Natural killer cell (primary cell): ENCODE measurements around the gene EFHD1. TPM values are rescaled to one million over a fixed set of nuclear protein-coding genes. Genes with fewer than 3 reads are reported as not detected.

Experiments
- ATAC-seq, 3 donors: fragments of 150-1000 bp in 2 of 3; fragments of 200-7000 bp in 1 of 3; cut with Tn5 transposase; 1 replicate in 1 of 3; 2 replicates in 2 of 3; pipeline ENCODE4 v1.10.0; 2021; ENCODE audit warnings: mild to moderate bottlenecking in 2 of 3, moderate library complexity in 2 of 3
- DNase-seq, 2 donors: peaks; one replicate each; pipeline versions ENCODE4 v3.0.0 to v3.0.0-alpha.2; 2013 to 2021; ENCODE audit warnings: mixed read lengths in 1 of 2
- H3K27ac ChIP-seq: one replicate; pipeline ENCODE4 v1.5.1; 2013; ENCODE audit warnings: mild to moderate bottlenecking, low read length
- H3K27me3 ChIP-seq: one replicate; pipeline ENCODE4 v1.6.1; 2013; ENCODE audit warnings: low read length; ENCODE audit not compliant: control insufficient read depth, insufficient read depth
- H3K36me3 ChIP-seq: one replicate; pipeline ENCODE4 v1.6.1; 2013; ENCODE audit warnings: low read length; ENCODE audit not compliant: control insufficient read depth, insufficient read depth
- H3K4me1 ChIP-seq: one replicate; pipeline ENCODE4 v1.6.1; 2013; ENCODE audit warnings: low read length; ENCODE audit not compliant: control insufficient read depth, insufficient read depth
- H3K4me3 ChIP-seq: one replicate; pipeline ENCODE4 v1.5.1; 2013; ENCODE audit warnings: low read length
- H3K9me3 ChIP-seq: one replicate; pipeline ENCODE4 v1.6.1; 2013; ENCODE audit warnings: low read length; ENCODE audit not compliant: control insufficient read depth, insufficient read depth
- H3K27ac Mint-ChIP-seq, 2 donors: one replicate each; pipeline ENCODE4 v1.8.0; 2022; ENCODE audit warnings: mild to moderate bottlenecking in 2 of 2, mixed read lengths in 2 of 2, moderate library complexity in 1 of 2
- H3K27me3 Mint-ChIP-seq, 2 donors: one replicate each; pipeline ENCODE4 v1.8.0; 2022; ENCODE audit warnings: low read depth in 2 of 2, mixed read lengths in 2 of 2
- H3K36me3 Mint-ChIP-seq: one replicate; pipeline ENCODE4 v1.8.0; 2022; ENCODE audit warnings: mixed read lengths
- H3K4me1 Mint-ChIP-seq, 2 donors: one replicate each; pipeline ENCODE4 v1.8.0; 2022; ENCODE audit warnings: mixed read lengths in 2 of 2
- H3K4me3 Mint-ChIP-seq: one replicate; pipeline ENCODE4 v1.8.0; 2022; ENCODE audit warnings: mild to moderate bottlenecking, moderate library complexity, mixed read lengths
- H3K9me3 Mint-ChIP-seq, 2 donors: one replicate each; pipeline ENCODE4 v1.8.0; 2022; ENCODE audit warnings: mixed read lengths in 2 of 2
- WGBS: methylation state at CpG from one replicate; pipeline ENCODE4 v1.1.7; 2013; ENCODE audit warnings: missing lambda C conversion rate; ENCODE audit not compliant: insufficient coverage; 5-methylcytosine and 5-hydroxymethylcytosine counted together
- intact Hi-C: fragments of 100-400 bp; cut with micrococcal nuclease; formaldehyde crosslinking; loops from one replicate; pipeline ENCODE4 v1.14.2; 2022
- total RNA-seq, 4 donors: library from RNA; stranded (reverse); fragments of 120-200 nt in 1 of 4; gene quantifications; one replicate each; pipeline versions ENCODE4 v1.2.3 to v1.2.4, GENCODE V29; 2013 to 2022
- TF ChIP-seq, protein P1 (sequence below): fragments of 200-600 bp; IDR thresholded peaks from one replicate; pipeline ENCODE4 v1.8.0; 2022; ENCODE audit warnings: antibody characterized with exemption

EFHD1 gene
- total RNA-seq, 3 donors from 2014 or later (not counting 1 experiment from before 2014, with no cell fraction given) = 0.58 TPM; not detected in 2

DNA sequence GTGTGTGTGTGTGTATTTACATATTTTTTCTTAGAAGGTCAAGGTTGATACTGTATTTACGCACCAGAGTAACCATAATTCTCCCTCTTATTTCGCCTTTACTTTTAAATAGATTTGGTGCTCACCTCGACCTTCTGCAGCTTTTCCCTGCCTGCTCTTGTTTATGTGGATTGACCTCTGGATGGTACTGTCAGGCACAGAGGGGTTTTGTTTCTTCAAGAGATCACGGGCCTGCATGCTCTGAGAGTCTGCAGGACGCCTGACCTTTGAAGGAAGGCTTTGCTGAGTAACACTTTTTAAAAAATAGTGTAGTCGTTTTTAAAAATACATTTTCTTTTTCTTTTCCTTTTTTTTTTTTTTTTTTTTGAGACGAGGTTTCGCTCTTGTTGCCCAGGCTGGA lies 18.1 kb upstream of the EFHD1 start:
- H3K4me1 ChIP-seq = no peaks in the 10 kb centered on the region
- TF ChIP-seq, protein P1, sequence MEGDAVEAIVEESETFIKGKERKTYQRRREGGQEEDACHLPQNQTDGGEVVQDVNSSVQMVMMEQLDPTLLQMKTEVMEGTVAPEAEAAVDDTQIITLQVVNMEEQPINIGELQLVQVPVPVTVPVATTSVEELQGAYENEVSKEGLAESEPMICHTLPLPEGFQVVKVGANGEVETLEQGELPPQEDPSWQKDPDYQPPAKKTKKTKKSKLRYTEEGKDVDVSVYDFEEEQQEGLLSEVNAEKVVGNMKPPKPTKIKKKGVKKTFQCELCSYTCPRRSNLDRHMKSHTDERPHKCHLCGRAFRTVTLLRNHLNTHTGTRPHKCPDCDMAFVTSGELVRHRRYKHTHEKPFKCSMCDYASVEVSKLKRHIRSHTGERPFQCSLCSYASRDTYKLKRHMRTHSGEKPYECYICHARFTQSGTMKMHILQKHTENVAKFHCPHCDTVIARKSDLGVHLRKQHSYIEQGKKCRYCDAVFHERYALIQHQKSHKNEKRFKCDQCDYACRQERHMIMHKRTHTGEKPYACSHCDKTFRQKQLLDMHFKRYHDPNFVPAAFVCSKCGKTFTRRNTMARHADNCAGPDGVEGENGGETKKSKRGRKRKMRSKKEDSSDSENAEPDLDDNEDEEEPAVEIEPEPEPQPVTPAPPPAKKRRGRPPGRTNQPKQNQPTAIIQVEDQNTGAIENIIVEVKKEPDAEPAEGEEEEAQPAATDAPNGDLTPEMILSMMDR = no peak
- H3K27me3 ChIP-seq = no peaks in the 10 kb centered on the region
- no peak for ATAC-seq
- H3K4me1 Mint-ChIP-seq = no peaks in the 10 kb centered on the region
- intact Hi-C loops = no loop called here
- no peak overlapping the region for H3K27ac ChIP-seq
- 71% methylated on average over 5 of the region's 8 CpGs for WGBS
- no peaks in the 10 kb centered on the region for H3K9me3 Mint-ChIP-seq
- H3K36me3 Mint-ChIP-seq = no peaks in the 10 kb centered on the region
- H3K36me3 ChIP-seq = no peaks in the 10 kb centered on the region
- H3K4me3 Mint-ChIP-seq = no peak overlapping the region
- peaks cover 0 to 2% of the 10 kb centered on the region in 2 donors for H3K27me3 Mint-ChIP-seq
- H3K4me3 ChIP-seq = no peak overlapping the region
- no peaks in the 10 kb centered on the region for H3K9me3 ChIP-seq
- no peak overlapping the region for H3K27ac Mint-ChIP-seq
- DNase-seq = no peak

DNA sequence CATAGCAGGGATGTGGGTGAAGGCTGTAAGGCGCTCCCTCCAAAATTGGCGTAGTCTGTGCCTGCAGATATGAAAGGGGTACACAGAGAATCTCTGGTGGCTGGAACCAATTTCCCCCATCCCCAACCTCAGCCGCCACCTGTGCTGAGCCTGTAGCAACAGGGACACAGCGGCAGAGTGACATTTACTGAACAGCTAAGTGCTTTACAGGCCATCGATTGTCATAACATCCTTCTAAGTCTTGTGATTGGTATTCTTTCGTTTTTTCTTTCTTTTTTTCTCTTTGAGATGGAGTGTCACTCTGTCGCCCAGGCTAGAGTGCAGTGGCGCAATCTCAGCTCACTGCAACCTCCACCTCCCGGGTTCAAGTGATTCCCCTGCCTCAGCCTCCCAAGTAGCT lies 12.2 kb upstream of the EFHD1 start:
- ATAC-seq = no peak
- WGBS = 95% methylated on average over 9 of the region's 9 CpGs
- TF ChIP-seq, protein P1 = no peak
- intact Hi-C loops = no loop called here
- Histone ChIP-seq H3K4me1 (no peaks in the 10 kb centered on the region), H3K36me3 (no peaks in the 10 kb centered on the region), H3K27ac (no peak overlapping the region), H3K4me3 (no peak overlapping the region), H3K9me3 (no peaks in the 10 kb centered on the region), H3K27me3 (no peaks in the 10 kb centered on the region)
- H3K36me3 Mint-ChIP-seq = no peaks in the 10 kb centered on the region
- no peak overlapping the region for H3K4me3 Mint-ChIP-seq
- H3K27ac Mint-ChIP-seq = no peak overlapping the region
- no peak for DNase-seq
- H3K9me3 Mint-ChIP-seq = no peaks in the 10 kb centered on the region
- no peaks in the 10 kb centered on the region for H3K4me1 Mint-ChIP-seq
- H3K27me3 Mint-ChIP-seq = peaks cover 0 to 6% of the 10 kb centered on the region in 2 donors

DNA sequence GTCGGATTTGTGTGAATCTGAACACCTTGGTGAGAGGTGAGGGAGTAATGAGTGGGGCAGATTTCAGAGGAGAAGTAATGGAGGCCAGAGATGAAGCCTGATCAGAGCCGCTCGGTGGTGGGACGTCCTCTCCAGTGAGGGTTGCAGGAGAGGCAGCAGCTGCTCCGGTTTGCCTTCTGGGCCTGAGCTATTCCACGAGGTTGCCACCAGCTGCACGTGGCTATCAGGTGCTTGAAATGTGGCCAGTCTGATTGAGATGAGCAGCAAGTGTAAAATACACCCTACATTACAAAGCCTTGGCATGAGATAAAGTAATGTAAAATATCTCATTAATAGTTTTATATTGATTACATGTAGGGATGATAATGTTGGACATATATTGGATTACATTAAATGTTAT lies 10.8 kb upstream of the EFHD1 start:
- Mint-ChIP-seq H3K27me3 (peaks cover 0 to 6% of the 10 kb centered on the region in 2 donors), H3K27ac (no peak overlapping the region), H3K4me1 (peaks cover 0 to 4% of the 10 kb centered on the region in 2 donors), H3K36me3 (no peaks in the 10 kb centered on the region), H3K9me3 (no peaks in the 10 kb centered on the region), H3K4me3 (no peak overlapping the region)
- intact Hi-C loops = no loop called here
- Histone ChIP-seq H3K4me1 (no peaks in the 10 kb centered on the region), H3K36me3 (no peaks in the 10 kb centered on the region), H3K27me3 (no peaks in the 10 kb centered on the region), H3K27ac (no peak overlapping the region), H3K4me3 (no peak overlapping the region), H3K9me3 (no peaks in the 10 kb centered on the region)
- ATAC-seq = no peak
- TF ChIP-seq, protein P1 = no peak
- DNase-seq = no peak
- 93% methylated on average over 6 of the region's 7 CpGs for WGBS
